DMS53 treated with DMSO at 0.1 percent for 48 hours (cell line): ENCODE measurements around the gene TBC1D10B.
"Not testable (repeated sequence)": the region's sequence is repeated elsewhere in the genome, so short reads cannot be mapped to it uniquely, and the experiment has no call there.

Experiments used
- DNase-seq: peaks from one replicate; lab custom pipeline; 2025; ENCODE audit not compliant: unreplicated experiment; lab: John Stamatoyannopoulos, UW

Gene TBC1D10B

DNA sequence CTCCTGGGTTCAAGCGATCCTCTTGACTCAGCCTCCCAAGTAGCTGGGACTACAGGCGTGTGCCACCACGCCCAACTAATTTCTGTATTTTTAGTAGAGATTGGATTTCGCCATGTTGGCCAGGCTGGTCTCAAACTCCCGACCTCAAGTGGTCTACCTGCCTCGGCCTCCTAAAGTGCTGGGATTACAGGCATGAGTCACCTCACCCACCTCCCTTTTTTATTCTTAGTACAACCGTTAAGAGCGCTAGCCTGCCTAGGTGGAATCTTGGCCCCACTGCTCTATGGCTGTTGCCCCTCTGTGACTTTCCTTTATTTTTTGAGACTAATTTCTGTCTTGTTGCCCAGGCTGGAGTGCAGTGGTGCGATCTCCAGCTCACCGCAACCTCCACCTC lies 32.3 kb downstream of the TBC1D10B start:
- not testable (repeated sequence) for DNase-seq

- DNase-seq, result peak; percentile 20
These were observed 34.5 kb downstream of the TBC1D10B start for GRCh38 chr16:30335598-30336474.

GRCh38 chr16:30335028-30335597 lies 35.2 kb downstream of the TBC1D10B start:
- DNase-seq, result peak; percentile 37

GRCh38 chr16:30334473-30334989 lies 35.8 kb downstream of the TBC1D10B start:
- DNase-seq, result peak; percentile 30

DNA sequence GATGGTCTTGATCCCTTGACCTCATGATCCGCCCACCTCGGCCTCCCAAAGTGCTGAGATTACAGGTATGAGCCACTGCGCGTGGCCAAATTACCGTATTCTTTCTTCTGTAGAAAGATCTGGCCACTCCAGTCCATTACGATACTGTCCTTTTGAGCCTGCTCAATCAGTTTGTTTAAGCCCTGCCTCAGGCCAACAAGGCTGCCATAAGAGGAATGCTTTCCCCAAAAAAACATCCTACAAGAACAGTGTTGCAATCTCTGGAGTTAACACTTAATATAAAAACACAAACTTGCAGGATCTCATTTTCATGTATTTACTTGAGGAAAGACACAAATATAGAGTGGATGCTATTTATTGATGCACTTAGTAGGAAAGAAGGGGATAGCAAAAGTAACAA lies 46.1 kb downstream of the TBC1D10B start:
- DNase-seq, result not testable (repeated sequence)

- DNase-seq, result not testable (repeated sequence)
These were observed 51.6 kb downstream of the TBC1D10B start for GRCh38 chr16:30318647-30319046.

DNA sequence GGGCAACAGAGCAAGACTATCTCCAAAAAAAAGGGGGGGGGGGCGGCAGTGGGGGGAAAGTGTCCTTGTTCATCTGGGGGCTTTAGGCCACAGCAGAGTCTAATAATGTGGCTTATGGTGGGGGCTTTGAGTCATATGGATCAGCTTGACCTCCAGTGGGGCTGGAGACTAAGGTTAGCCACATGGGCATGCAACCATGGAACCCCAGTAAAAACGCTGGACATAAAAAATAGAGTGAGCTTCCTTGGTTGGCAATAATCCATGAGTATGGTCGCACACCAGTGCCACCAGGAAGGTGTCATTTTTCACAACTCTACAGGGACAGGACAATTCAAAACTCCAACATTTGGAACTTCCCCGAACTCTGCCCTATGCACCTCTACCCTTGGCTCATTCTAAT lies 59.4 kb downstream of the TBC1D10B start:
- DNase-seq, result not testable (repeated sequence)

- not testable (repeated sequence) for DNase-seq
These were observed 61.0 kb downstream of the TBC1D10B start for GRCh38 chr16:30309255-30309654.
